GM12873 (cell line): Measurements from ENCODE around the gene NUDT3.

Experiments
- CTCF ChIP-seq: IDR thresholded peaks from 2 replicates; pipeline ENCODE4 v1.5.1; 2012; ENCODE audit warnings: low read depth, mild to moderate bottlenecking, moderate library complexity, low read length, control low read depth; ENCODE audit not compliant: insufficient read depth; ENCODE audit errors: missing control alignments

The NUDT3 gene

GRCh38 chr6:34414999-34415858 lies 22.8 kb upstream of the NUDT3 start:
- peak; percentile 62 for TF ChIP-seq CTCF

GRCh38 chr6:34412643-34413214 lies 20.3 kb upstream of the NUDT3 start:
- no peak for TF ChIP-seq CTCF

- TF ChIP-seq CTCF = no peak
Measured at GRCh38 chr6:34412016-34412415, 19.5 kb upstream of the NUDT3 start.

GRCh38 chr6:34396518-34396917 lies 4.0 kb upstream of the NUDT3 start:
- no peak for TF ChIP-seq CTCF

- no peak for TF ChIP-seq CTCF
Measured at GRCh38 chr6:34393966-34394305, 1.5 kb upstream of the NUDT3 start.

GRCh38 chr6:34393191-34393965 lies 909 bp upstream of the NUDT3 start:
- TF ChIP-seq CTCF = no peak
